Measurements from ENCODE around the gene SRL. TPM values are rescaled to one million over a fixed set of nuclear protein-coding genes. Genes with fewer than 3 reads are reported as not detected.

The SRL gene
- total and polyA plus RNA-seq, 2 of the 8 experiments (the other 6 are each of a cell fraction or from before 2014, with no cell fraction given) = 0.05 TPM; not detected in 1

GRCh38 chr16:4158143-4159093 lies 83.5 kb downstream of the SRL start:
- no peak overlapping the region for H3K4ac ChIP-seq (replicated peaks; ENCODE audit: insufficient read length, low read depth, low read length)
- no peak overlapping the region for H2AFZ ChIP-seq (ENCODE audit: low read length)
- no peaks in the 10 kb centered on the region for H3K4me1 ChIP-seq (replicated peaks in 1 of 4; ENCODE audit: control insufficient read depth in 3 of 4, insufficient read depth in 4 of 4, low read length in 3 of 4)
- H3K79me2 ChIP-seq (ENCODE audit: control insufficient read depth in 1 of 2, insufficient read depth in 2 of 2, low read length in 2 of 2) = no peaks in the 10 kb centered on the region
- DNase-seq (ENCODE audit: low read depth in 1 of 2, low spot score in 2 of 2) = no peak
- ChIA-PET CTCF (ENCODE audit: partially characterized antibody) (interaction anchor here (0.6 to 2.3 kb wide), 5 partner anchors 11 to 181 kb away, joined by 3 to 11 read pairs (median 4); no protein-coding TSS in a partner anchor), POLR2A (ENCODE audit: partially characterized antibody) (interaction anchor here (1.0 kb wide), 1 partner anchor 18 kb away, joined by 3 read pairs; no protein-coding TSS in a partner anchor)
- H3K36me3 ChIP-seq (ENCODE audit: control insufficient read depth in 2 of 4, insufficient read depth in 4 of 4, low read length in 3 of 4) = no peaks in the 10 kb centered on the region
- no peak overlapping the region for H2BK120ac ChIP-seq (replicated peaks; ENCODE audit: low read depth, low read length)
- H2BK12ac ChIP-seq (ENCODE audit: low read depth, low read length) = no peak overlapping the region
- H3K9me3 ChIP-seq (ENCODE audit: insufficient read depth in 2 of 2, low read depth in 1 of 2, low read length in 1 of 2) = no peaks in the 10 kb centered on the region
- H3K27me3 ChIP-seq (replicated peaks in 1 of 4; ENCODE audit: control insufficient read depth in 3 of 4, extremely low read depth in 1 of 4, insufficient read depth in 3 of 4, low read length in 3 of 4) = no peaks in the 10 kb centered on the region
- no peaks in the 10 kb centered on the region for H4K20me1 ChIP-seq (replicated peaks in 1 of 2; ENCODE audit: control insufficient read depth in 1 of 2, insufficient read depth in 2 of 2, low read length in 2 of 2)
- H3K56ac ChIP-seq (replicated peaks; ENCODE audit: insufficient read length, low read depth, low read length) = no peak overlapping the region
- WGBS, 2 experiments (ENCODE audit: extremely low coverage in 1 of 2, insufficient coverage in 1 of 2, insufficient read length in 1 of 2, insufficient replicate concordance in 2 of 2, low coverage in 1 of 2, low lambda C conversion rate in 2 of 2, missing lambda C conversion rate in 1 of 2) = 88% methylated on average over 12 of the region's 13 CpGs; no CpG with 5 or more reads in 1 of the 2 experiments
- H3K4me3 ChIP-seq (ENCODE audit: extremely low read depth in 1 of 4, insufficient read depth in 2 of 4, low read depth in 3 of 4, low read length in 4 of 4) = no peak overlapping the region
- H4K5ac ChIP-seq (ENCODE audit: insufficient read length, low read depth, low read length) = no peak overlapping the region
- no peak overlapping the region for H2AK5ac ChIP-seq (ENCODE audit: low read depth, low read length)
- FAIRE-seq = no peak
- H4K91ac ChIP-seq (replicated peaks; ENCODE audit: insufficient read length, low read length) = no peak overlapping the region
- H2BK20ac ChIP-seq (ENCODE audit: low read length) = no peak overlapping the region
- no peak overlapping the region for H3K27ac ChIP-seq (ENCODE audit: low read depth, low read length)
- H2BK5ac ChIP-seq (ENCODE audit: low read depth, low read length) = no peak overlapping the region
- H3K23me2 ChIP-seq (ENCODE audit: low read depth, low read length) = no peaks in the 10 kb centered on the region
- H3K79me1 ChIP-seq (ENCODE audit: low read depth, low read length) = no peaks in the 10 kb centered on the region
- H3K4me2 ChIP-seq (ENCODE audit: insufficient read depth in 1 of 2, low read depth in 2 of 2, low read length in 2 of 2) = no peak overlapping the region
- no peak overlapping the region for H4K8ac ChIP-seq (ENCODE audit: extremely low read depth, insufficient read depth, low read length)
- no peak overlapping the region for H3K14ac ChIP-seq (ENCODE audit: insufficient read length)
- H3K9ac ChIP-seq (replicated peaks in 1 of 4; ENCODE audit: extremely low read depth in 1 of 4, low read depth in 3 of 4, low read length in 3 of 4) = no peak overlapping the region
- no peak overlapping the region for H3K18ac ChIP-seq (ENCODE audit: extremely low read depth, low read length)
- TF ChIP-seq CBX5 (IDR thresholded peaks at IDR 0.05; ENCODE audit: low read depth, low read length) = no peak
- no peak for TF ChIP-seq GABPA (IDR thresholded peaks at IDR 0.05; ENCODE audit: borderline replicate concordance, insufficient read depth, low read length)
- no peak for TF ChIP-seq NRF1 (IDR thresholded peaks at IDR 0.05; ENCODE audit: low read depth, low read length)
- no peak for TF ChIP-seq KDM5A (IDR thresholded peaks at IDR 0.05; ENCODE audit: low read length)
- no peak for TF ChIP-seq SUZ12 (IDR thresholded peaks at IDR 0.05; ENCODE audit: low read length)
- no peak overlapping the region for H2BK15ac ChIP-seq (ENCODE audit: low read length)
- no peak overlapping the region for H3K23ac ChIP-seq (ENCODE audit: insufficient read length)

Measured in H1 (cell line).